Neuronal stem cell (in vitro differentiated cells): Measurements from ENCODE around the gene PACRG.

Experiments
- DNase-seq: peaks from one replicate; pipeline ENCODE4 v3.0.0-alpha.2; 2013; ENCODE audit warnings: low spot score
- H2AFZ ChIP-seq: one replicate; pipeline ENCODE4 v1.6.1; 2013; ENCODE audit warnings: mild to moderate bottlenecking, low read length, inconsistent platforms
- H2AK5ac ChIP-seq: 2 replicates; pipeline ENCODE4 v1.6.1; 2013; ENCODE audit warnings: low read depth, mild to moderate bottlenecking, inconsistent platforms, low read length, moderate library complexity, mixed read lengths
- H2BK120ac ChIP-seq: 2 replicates; pipeline ENCODE4 v1.6.1; 2013; ENCODE audit warnings: low read depth, mild to moderate bottlenecking, inconsistent platforms, low read length, moderate library complexity, mixed read lengths
- H2BK12ac ChIP-seq: one replicate; pipeline ENCODE4 v1.6.1; 2013; ENCODE audit warnings: low read length, inconsistent platforms
- H2BK15ac ChIP-seq: 2 replicates; pipeline ENCODE4 v1.6.1; 2013; ENCODE audit warnings: mild to moderate bottlenecking, low read length, inconsistent platforms, mixed read lengths
- H2BK5ac ChIP-seq: one replicate; pipeline ENCODE4 v1.6.1; 2013; ENCODE audit warnings: inconsistent platforms, mild to moderate bottlenecking, low read length, moderate library complexity
- H3K14ac ChIP-seq: one replicate; pipeline ENCODE4 v1.6.1; 2013; ENCODE audit warnings: low read length, inconsistent platforms
- H3K18ac ChIP-seq: 2 replicates; pipeline ENCODE4 v1.6.1; 2013; ENCODE audit warnings: low read length, inconsistent platforms
- H3K23ac ChIP-seq: 2 replicates; pipeline ENCODE4 v1.6.1; 2013; ENCODE audit warnings: low read depth, mild to moderate bottlenecking, mixed read lengths, low read length, inconsistent platforms; ENCODE audit not compliant: poor library complexity
- H3K27ac ChIP-seq: replicated peaks from 3 replicates; pipeline ENCODE4 v1.5.1; 2013; ENCODE audit warnings: low read length, inconsistent platforms
- H3K27me3 ChIP-seq, 3 experiments: 2 replicates each; pipeline ENCODE4 v1.6.1; 2013; ENCODE audit warnings: low read length in 3 of 3, mild to moderate bottlenecking in 2 of 3, inconsistent platforms in 1 of 3, low read depth in 1 of 3, mixed read lengths in 1 of 3, moderate library complexity in 1 of 3; ENCODE audit not compliant: control insufficient read depth in 3 of 3, insufficient read depth in 3 of 3
- H3K36me3 ChIP-seq, 2 donors: replicated peaks in 1 of 2; 2 replicates each; pipeline ENCODE4 v1.6.1; 2013; ENCODE audit warnings: low read length in 2 of 2; ENCODE audit not compliant: control insufficient read depth in 2 of 2, insufficient read depth in 2 of 2
- H3K4ac ChIP-seq: 2 replicates; pipeline ENCODE4 v1.6.1; 2013; ENCODE audit warnings: inconsistent platforms, mild to moderate bottlenecking, low read length, moderate library complexity
- H3K4me1 ChIP-seq, 2 donors: 1 replicate in 1 of 2; 2 replicates in 1 of 2; pipeline ENCODE4 v1.6.1; 2013; ENCODE audit warnings: low read length in 2 of 2, low read depth in 1 of 2; ENCODE audit not compliant: control insufficient read depth in 2 of 2, insufficient read depth in 1 of 2
- H3K4me2 ChIP-seq: one replicate; pipeline ENCODE4 v1.6.1; 2013; ENCODE audit warnings: mild to moderate bottlenecking, low read length, inconsistent platforms; ENCODE audit not compliant: insufficient read depth, poor library complexity, severe bottlenecking
- H3K4me3 ChIP-seq, 2 donors: 2 replicates each; pipeline ENCODE4 v1.5.1; 2013; ENCODE audit warnings: low read length in 2 of 2, mild to moderate bottlenecking in 2 of 2, inconsistent platforms in 1 of 2, moderate library complexity in 1 of 2
- H3K79me1 ChIP-seq: one replicate; pipeline ENCODE4 v1.6.1; 2013; ENCODE audit warnings: low read depth, mild to moderate bottlenecking, inconsistent platforms, low read length, moderate library complexity
- H3K9ac ChIP-seq: one replicate; pipeline ENCODE4 v1.6.1; 2013; ENCODE audit warnings: mild to moderate bottlenecking, low read depth, low read length, inconsistent platforms; ENCODE audit not compliant: poor library complexity
- H3K9me3 ChIP-seq, 2 donors: replicated peaks in 1 of 2; 2 replicates each; pipeline versions ENCODE3 to v1.6.1; 2013; ENCODE audit warnings: low read length in 2 of 2, mild to moderate bottlenecking in 2 of 2, inconsistent platforms in 1 of 2, low read depth in 1 of 2, mixed read lengths in 1 of 2, moderate library complexity in 1 of 2; ENCODE audit not compliant: control insufficient read depth in 2 of 2, insufficient read depth in 1 of 2
- H4K8ac ChIP-seq: one replicate; pipeline ENCODE4 v1.6.1; 2013; ENCODE audit warnings: low read depth, mild to moderate bottlenecking, inconsistent platforms, low read length, moderate library complexity
- H4K91ac ChIP-seq: one replicate; pipeline ENCODE4 v1.6.1; 2013; ENCODE audit warnings: low read length, low read depth, mild to moderate bottlenecking, inconsistent platforms; ENCODE audit not compliant: poor library complexity
- WGBS, 2 donors: extraction: QIAGEN DNeasy Blood & Tissue Kit; methylation state at CpG; one replicate each; pipeline ENCODE4 v1.1.7; 2013; ENCODE audit warnings: missing lambda C conversion rate in 2 of 2, mixed read lengths in 1 of 2; ENCODE audit not compliant: insufficient read length in 2 of 2, insufficient replicate concordance in 1 of 2; ENCODE audit errors: extremely low coverage in 2 of 2; 5-methylcytosine and 5-hydroxymethylcytosine counted together

Gene PACRG

DNA sequence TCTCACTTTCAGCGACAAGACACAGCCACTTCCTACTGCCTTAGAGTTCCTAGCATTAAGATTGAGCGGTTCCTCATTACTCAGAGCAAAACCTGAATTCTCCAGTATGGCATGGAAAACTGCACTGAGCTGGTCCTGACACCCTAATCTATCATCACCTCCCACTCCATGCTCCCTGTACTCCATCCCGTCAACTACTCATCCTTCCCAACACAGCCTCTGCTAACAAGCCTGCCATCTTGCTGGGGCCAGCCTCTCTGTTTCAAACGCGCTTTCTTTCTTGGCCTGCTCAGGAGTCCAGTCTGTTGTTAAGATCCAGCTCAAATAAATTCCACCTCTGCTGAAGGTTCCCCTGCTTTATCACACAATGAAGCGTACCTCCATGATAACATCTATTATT lies 12.2 kb upstream of the PACRG start:
- no peak overlapping the region for H4K8ac ChIP-seq
- no peak overlapping the region for H3K4me2 ChIP-seq
- H2AFZ ChIP-seq = no peak overlapping the region
- H2BK120ac ChIP-seq = no peak overlapping the region
- no peak overlapping the region for H2BK12ac ChIP-seq
- H3K18ac ChIP-seq = peak overlapping the region; percentile 41
- H3K36me3 ChIP-seq = no peaks in the 10 kb centered on the region
- no peak overlapping the region for H4K91ac ChIP-seq
- DNase-seq = no peak
- H3K4me3 ChIP-seq = no peak overlapping the region
- no peaks in the 10 kb centered on the region for H3K27me3 ChIP-seq
- H3K9me3 ChIP-seq = peaks cover 2 to 4% of the 10 kb centered on the region in 2 donors
- H3K4ac ChIP-seq = no peak overlapping the region
- peaks cover 0 to 7% of the 10 kb centered on the region in 2 donors for H3K4me1 ChIP-seq
- H3K27ac ChIP-seq = no peak overlapping the region
- H3K79me1 ChIP-seq = no peaks in the 10 kb centered on the region
- H2AK5ac ChIP-seq = no peak overlapping the region
- no peak overlapping the region for H2BK5ac ChIP-seq
- H3K14ac ChIP-seq = no peak overlapping the region
- H2BK15ac ChIP-seq = no peak overlapping the region
- WGBS, 2 donors = no CpG with 5 or more reads among the region's 6 CpGs
- no peak overlapping the region for H3K23ac ChIP-seq
- no peak overlapping the region for H3K9ac ChIP-seq

GRCh38 chr6:162719528-162719927 lies 8.2 kb upstream of the PACRG start:
- H4K8ac ChIP-seq = no peak overlapping the region
- no peak overlapping the region for H2AK5ac ChIP-seq
- H4K91ac ChIP-seq = no peak overlapping the region
- H3K79me1 ChIP-seq = no peaks in the 10 kb centered on the region
- H3K4me2 ChIP-seq = no peak overlapping the region
- WGBS, 2 donors = no CpG with 5 or more reads among the region's 1 CpG
- peaks cover 3 to 7% of the 10 kb centered on the region in 2 donors for H3K4me1 ChIP-seq
- no peak overlapping the region for H3K27ac ChIP-seq
- no peak overlapping the region for H3K4ac ChIP-seq
- no peak overlapping the region for H2BK120ac ChIP-seq
- no peak overlapping the region for H3K9ac ChIP-seq
- H3K27me3 ChIP-seq = no peaks in the 10 kb centered on the region
- no peak for DNase-seq
- no peak overlapping the region for H2AFZ ChIP-seq
- no peak overlapping the region for H2BK12ac ChIP-seq
- no peak overlapping the region for H3K18ac ChIP-seq
- H3K14ac ChIP-seq = no peak overlapping the region
- no peak overlapping the region for H2BK15ac ChIP-seq
- peaks cover 2 to 4% of the 10 kb centered on the region in 2 donors for H3K9me3 ChIP-seq
- no peak overlapping the region for H3K4me3 ChIP-seq
- no peaks in the 10 kb centered on the region for H3K36me3 ChIP-seq
- H3K23ac ChIP-seq = no peak overlapping the region
- H2BK5ac ChIP-seq = no peak overlapping the region

GRCh38 chr6:162721404-162721687 lies 6.4 kb upstream of the PACRG start:
- DNase-seq = no peak
- Histone ChIP-seq H2BK15ac (no peak overlapping the region), H4K8ac (no peak overlapping the region), H3K4me1 (peaks cover 3 to 7% of the 10 kb centered on the region in 2 donors), H2BK12ac (no peak overlapping the region), H3K27ac (no peak overlapping the region), H3K36me3 (no peaks in the 10 kb centered on the region), H2AK5ac (no peak overlapping the region), H3K27me3 (no peaks in the 10 kb centered on the region), H3K79me1 (no peaks in the 10 kb centered on the region), H2AFZ (no peak overlapping the region), H3K9ac (no peak overlapping the region), H3K23ac (no peak overlapping the region), H3K14ac (no peak overlapping the region), H3K9me3 (peaks cover 2 to 4% of the 10 kb centered on the region in 2 donors), H3K18ac (no peak overlapping the region), H4K91ac (no peak overlapping the region), H3K4ac (no peak overlapping the region), H3K4me2 (no peak overlapping the region), H2BK120ac (no peak overlapping the region), H2BK5ac (no peak overlapping the region), H3K4me3 (no peak overlapping the region)
- no CpG with 5 or more reads among the region's 2 CpGs for WGBS, 2 donors

DNA sequence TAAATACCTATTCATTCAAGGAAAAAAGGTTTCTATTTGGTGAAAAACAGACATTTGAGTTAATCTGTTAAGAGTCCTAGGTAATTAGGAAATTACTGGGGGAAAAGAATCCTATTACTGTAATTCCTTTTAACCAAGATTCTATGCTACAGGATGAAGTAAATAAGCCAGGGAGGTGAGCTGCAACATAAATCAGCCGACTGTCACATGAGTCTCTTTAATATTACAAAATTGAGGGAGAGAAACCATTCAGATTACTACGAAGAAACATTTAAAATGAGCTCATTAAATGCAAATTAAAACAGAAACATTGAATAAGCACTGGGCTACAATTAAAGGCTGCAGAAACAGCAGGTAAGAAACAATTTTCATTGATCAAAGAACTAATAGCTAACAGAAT lies 5.5 kb upstream of the PACRG start:
- no peak overlapping the region for H3K4me2 ChIP-seq
- no peaks in the 10 kb centered on the region for H3K27me3 ChIP-seq
- H2BK15ac ChIP-seq = no peak overlapping the region
- H2AFZ ChIP-seq = no peak overlapping the region
- H3K4me1 ChIP-seq = peaks cover 7% of the 10 kb centered on the region in 2 donors
- no peak overlapping the region for H4K91ac ChIP-seq
- WGBS, 2 donors = no CpG with 5 or more reads among the region's 2 CpGs
- no peak overlapping the region for H3K4me3 ChIP-seq
- H3K4ac ChIP-seq = no peak overlapping the region
- H3K27ac ChIP-seq = no peak overlapping the region
- H3K9me3 ChIP-seq = peaks cover 0 to under 1% of the 10 kb centered on the region in 2 donors
- no peak for DNase-seq
- no peak overlapping the region for H4K8ac ChIP-seq
- H2BK120ac ChIP-seq = no peak overlapping the region
- H3K23ac ChIP-seq = no peak overlapping the region
- H3K9ac ChIP-seq = no peak overlapping the region
- H2BK5ac ChIP-seq = no peak overlapping the region
- no peak overlapping the region for H2AK5ac ChIP-seq
- H2BK12ac ChIP-seq = no peak overlapping the region
- H3K14ac ChIP-seq = no peak overlapping the region
- H3K36me3 ChIP-seq = no peaks in the 10 kb centered on the region
- no peaks in the 10 kb centered on the region for H3K79me1 ChIP-seq
- no peak overlapping the region for H3K18ac ChIP-seq
